Activated gamma-delta T cell treated with anti-CD3 and anti-CD28 coated beads, Interleukin-2, amount 50 U/mL, for 16 hours (primary cell): ENCODE measurements around the gene IL20.

Experiments used
- DNase-seq: peaks from one replicate; pipeline ENCODE4 v3.0.0-alpha.2; 2020; ENCODE audit warnings: low read depth

The IL20 gene

GRCh38 chr1:206864939-206865671, at the start of gene IL20:
TSS of gene IL20 (plus strand) at chr1:206865623. CDS start at chr1:206865853, 230 bp downstream.
- DNase-seq: peak; percentile 82

GRCh38 chr1:206816390-206817287, 48.8 kb upstream of the IL20 start:
- no peak for DNase-seq

DNA sequence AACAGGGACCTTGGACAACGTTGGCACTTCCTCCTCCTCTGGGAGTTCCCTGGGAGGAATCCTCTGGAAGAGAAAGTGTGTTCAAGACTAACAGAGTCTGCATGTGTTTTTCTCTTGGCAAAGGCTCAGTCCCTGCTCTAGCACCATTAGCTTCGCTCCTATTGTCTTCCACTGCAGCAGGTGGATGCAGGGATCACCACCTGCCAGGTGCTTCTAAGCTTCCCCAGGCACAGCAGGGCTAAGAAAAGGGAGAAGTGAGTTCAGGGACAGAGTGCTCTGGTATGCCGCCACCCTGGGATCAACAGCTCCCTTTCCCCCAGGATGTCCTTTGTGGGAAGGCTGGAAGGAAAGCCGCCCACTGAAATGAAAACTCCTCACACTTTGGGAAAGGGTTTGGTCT, 43.9 kb upstream of the IL20 start:
- DNase-seq: no peak

DNA sequence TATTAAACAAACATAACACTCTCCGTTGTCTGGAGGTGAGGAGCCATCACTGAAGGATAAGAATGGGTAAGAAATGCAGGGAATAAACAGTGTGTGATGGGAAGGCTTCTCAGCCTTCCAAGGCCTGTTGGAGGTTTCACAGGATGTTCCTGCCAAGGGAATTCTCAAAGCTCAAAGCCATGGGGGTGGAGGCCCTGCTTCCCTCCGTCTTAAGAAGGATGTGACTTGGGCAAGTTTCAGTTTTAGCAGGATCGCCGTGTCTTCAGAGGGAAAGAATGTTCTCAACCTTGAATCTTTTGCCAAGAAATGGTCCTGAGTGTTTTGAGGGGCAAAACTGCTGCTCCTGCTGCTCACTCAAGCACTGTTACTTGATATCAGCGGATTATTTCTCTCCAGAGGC, 41.7 kb upstream of the IL20 start:
- no peak for DNase-seq

DNA sequence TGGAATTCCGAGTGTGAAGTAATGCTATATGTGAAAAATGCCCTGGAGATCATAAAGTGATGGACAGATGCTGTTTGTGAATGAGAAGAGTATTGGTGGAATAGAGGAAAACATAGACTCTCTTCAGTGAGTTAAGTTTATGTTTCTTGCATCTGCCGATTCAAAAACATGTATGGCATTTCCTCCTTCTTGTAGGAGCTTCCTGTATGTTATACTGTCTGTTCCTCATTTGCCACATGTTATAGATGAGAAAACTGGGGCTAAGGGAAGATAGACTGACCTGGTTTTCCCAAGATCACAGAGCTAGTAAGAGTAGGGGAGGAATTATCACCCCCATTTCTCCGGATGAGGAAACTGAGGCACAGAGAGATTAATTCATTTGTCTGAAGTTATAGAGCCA, 41.1 kb upstream of the IL20 start:
- DNase-seq: no peak

GRCh38 chr1:206826394-206826793, 39.0 kb upstream of the IL20 start:
- no peak for DNase-seq

DNA sequence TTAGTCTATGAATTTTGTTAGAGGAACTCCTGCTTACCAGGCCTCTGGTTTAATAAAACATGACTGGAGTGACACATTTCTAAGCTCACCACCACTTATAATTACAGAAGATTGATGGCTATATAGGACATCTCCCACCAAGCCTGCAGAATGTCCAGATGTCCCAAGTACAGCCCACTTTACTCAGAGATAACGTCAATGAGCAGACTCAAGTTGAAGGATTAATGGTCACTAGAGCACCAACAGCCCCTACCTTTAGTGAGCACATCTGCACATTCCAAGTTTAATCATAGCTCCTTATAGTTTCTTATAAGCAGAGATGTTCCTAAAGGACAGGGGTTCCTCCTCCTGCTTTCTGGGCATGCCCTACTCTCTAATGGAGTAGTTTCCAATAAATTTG, 37.4 kb upstream of the IL20 start:
- DNase-seq: no peak

- no peak for DNase-seq
Observed at GRCh38 chr1:206828765-206829164, 36.7 kb upstream of the IL20 start.

DNA sequence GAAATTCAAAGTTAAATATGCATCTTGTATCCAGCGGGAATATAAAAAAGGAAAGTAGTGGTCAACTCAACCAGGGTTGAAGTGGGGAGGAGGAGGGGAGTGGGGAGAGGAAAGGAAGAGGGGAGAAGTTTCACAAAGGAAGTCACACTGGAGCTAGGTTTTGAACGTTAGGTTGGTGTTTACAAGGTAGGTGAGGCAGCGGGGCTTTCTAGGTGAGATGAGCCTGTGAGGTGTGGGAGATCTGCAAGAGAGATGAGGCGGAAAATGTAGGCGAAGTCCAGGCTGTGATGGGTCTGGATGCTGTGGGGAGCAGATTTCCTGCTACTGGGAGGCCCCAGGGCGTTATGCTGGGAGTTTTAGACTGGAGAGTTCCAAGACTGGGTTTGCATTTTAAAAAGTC, 36.1 kb upstream of the IL20 start:
- DNase-seq: no peak

DNA sequence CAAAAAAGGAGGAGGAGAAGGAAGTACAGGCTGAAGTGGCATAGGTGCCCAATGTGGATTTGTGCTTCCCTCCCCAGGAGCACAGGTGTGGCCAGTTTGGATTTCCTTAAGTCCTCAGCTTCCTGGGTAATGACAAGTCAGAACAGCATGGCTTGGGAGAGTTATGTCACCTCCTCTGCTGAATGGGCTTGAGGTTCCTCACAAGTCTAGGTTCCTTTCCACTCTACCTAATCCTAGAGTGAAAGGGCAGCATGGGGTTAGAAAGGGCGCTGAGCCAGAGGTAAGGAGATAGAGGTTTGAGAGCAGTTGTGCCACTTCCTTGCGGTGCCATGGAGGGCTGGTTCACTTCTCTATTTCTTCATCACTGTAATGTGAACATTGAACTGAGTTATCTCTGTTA, 35.5 kb upstream of the IL20 start:
- DNase-seq: no peak

- DNase-seq: no peak
Observed at GRCh38 chr1:206831650-206832049, 33.8 kb upstream of the IL20 start.

GRCh38 chr1:206832352-206832880, 33.0 kb upstream of the IL20 start:
- DNase-seq: no peak

GRCh38 chr1:206833106-206833680, 32.2 kb upstream of the IL20 start:
- no peak for DNase-seq

GRCh38 chr1:206833801-206834200, 31.6 kb upstream of the IL20 start:
- DNase-seq: no peak

GRCh38 chr1:206834217-206834616, 31.2 kb upstream of the IL20 start:
- no peak for DNase-seq

DNA sequence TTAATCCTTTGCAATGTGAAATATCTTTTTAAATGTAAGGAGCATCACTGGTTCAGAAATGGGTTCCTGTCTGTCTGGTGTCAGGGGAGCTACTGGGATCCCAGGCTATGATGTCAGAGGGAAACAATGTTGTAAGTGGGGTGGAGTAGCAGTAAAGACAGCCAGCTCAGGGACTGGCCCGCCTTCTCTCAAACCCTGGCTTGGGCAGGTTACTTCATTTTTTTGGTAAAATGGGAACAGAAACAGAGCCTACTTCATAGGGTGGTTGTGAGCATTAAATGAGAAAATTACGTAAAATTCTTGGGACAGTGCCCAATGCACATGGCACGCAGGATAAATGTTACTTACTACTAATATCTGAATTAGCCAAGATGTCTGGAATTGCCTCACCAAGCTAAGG, 30.7 kb upstream of the IL20 start:
- DNase-seq: no peak

- no peak for DNase-seq
Observed at GRCh38 chr1:206835186-206835585, 30.2 kb upstream of the IL20 start.

DNA sequence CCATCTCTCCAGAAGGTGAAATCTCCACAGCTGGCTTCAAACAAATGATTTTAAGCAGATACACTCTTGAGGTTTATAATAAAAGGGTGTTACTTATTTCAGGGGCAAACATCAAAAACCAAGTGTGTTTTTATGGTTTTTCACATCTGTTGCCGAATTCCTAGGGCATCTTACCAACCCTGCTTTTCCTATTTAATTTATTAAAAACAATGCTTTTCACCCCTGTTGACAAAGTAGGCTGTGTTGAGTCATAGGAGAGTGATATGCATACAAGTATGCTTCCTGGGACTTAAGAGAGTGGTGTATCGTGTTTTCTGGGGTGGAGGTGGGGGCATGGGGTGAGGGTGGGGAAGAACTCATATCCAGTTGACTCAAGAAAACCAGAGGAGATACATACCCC, 29.3 kb upstream of the IL20 start:
- no peak for DNase-seq

GRCh38 chr1:206839006-206839560, 26.3 kb upstream of the IL20 start:
- no peak for DNase-seq

DNA sequence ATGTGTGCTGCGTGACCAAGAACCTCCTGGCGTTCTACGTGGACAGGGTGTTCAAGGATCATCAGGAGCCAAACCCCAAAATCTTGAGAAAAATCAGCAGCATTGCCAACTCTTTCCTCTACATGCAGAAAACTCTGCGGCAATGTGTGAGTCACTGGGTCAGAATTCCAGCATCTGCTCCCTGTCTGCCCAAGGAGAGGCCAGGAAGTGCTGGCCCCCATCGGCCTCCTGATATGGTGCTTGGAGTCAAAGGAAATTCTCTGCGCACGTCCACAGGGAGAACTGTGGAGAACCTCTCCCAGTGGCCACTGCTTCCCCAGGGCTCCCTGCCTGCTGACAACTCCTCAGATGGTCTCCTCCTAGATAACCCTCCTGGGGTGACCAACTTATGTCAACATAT, 25.6 kb upstream of the IL20 start:
- no peak for DNase-seq

- DNase-seq: no peak
Observed at GRCh38 chr1:206841609-206842323, 23.7 kb upstream of the IL20 start.

DNA sequence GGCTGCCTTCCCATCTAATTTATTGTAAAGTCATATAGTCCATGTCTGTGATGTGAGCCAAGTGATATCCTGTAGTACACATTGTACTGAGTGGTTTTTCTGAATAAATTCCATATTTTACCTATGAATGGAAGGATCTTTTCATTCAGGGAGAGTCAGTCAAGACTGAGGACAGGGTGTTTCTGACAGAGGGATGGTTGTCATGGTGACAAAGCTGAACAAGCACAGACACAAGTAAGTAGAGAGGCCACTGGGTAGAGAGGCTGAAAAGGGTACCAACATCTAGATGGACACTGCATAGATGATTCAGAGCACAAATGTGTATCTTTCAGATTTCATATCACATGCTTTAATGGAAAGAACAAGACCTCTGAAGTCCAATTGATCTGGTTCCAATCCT, 22.6 kb upstream of the IL20 start:
- no peak for DNase-seq
